Osteoblast (primary cell): ENCODE results near the gene C21orf91. TPM values are rescaled to one million over a fixed set of nuclear protein-coding genes. Genes with fewer than 3 reads are reported as not detected.

Source experiments
- DNase-seq: peaks from one replicate; pipeline ENCODE4 v3.0.0; 2011; ENCODE audit warnings: low spot score, mixed read lengths; ENCODE audit not compliant: insufficient read length; ENCODE audit errors: missing footprints
- H2AFZ ChIP-seq: 2 replicates; pipeline ENCODE4 v1.6.0; 2011; ENCODE audit warnings: mild to moderate bottlenecking, low read length
- H3K27ac ChIP-seq: 2 replicates; pipeline ENCODE4 v1.5.1; 2011; ENCODE audit warnings: mild to moderate bottlenecking, low read depth, low read length, moderate library complexity
- H3K27me3 ChIP-seq: 2 replicates; pipeline ENCODE4 v1.6.0; 2012; ENCODE audit warnings: mild to moderate bottlenecking, control low read depth, inconsistent platforms, low read length, moderate library complexity; ENCODE audit not compliant: insufficient read depth
- H3K36me3 ChIP-seq: 2 replicates; pipeline ENCODE4 v1.5.1; 2011; ENCODE audit warnings: mild to moderate bottlenecking, low read length, control low read depth, moderate library complexity; ENCODE audit not compliant: insufficient read depth
- H3K4me1 ChIP-seq: 2 replicates; pipeline ENCODE4 v1.5.1; 2011; ENCODE audit warnings: mild to moderate bottlenecking, low read length, control low read depth, moderate library complexity; ENCODE audit not compliant: insufficient read depth
- H3K4me2 ChIP-seq: 2 replicates; pipeline ENCODE4 v1.6.0; 2011; ENCODE audit warnings: mild to moderate bottlenecking, low read length; ENCODE audit not compliant: insufficient read depth
- H3K4me3 ChIP-seq: fragments of 200-600 bp; sonication (generic); 3 replicates; pipeline ENCODE4 v1.5.1; 2012; ENCODE audit warnings: mild to moderate bottlenecking, low read length, inconsistent platforms; ENCODE audit not compliant: insufficient read depth
- H3K79me2 ChIP-seq: 2 replicates; pipeline ENCODE4 v1.6.0; 2012; ENCODE audit warnings: mild to moderate bottlenecking, low read length, control low read depth, inconsistent platforms; ENCODE audit not compliant: insufficient read depth
- H3K9me3 ChIP-seq: 2 replicates; pipeline ENCODE4 v1.5.1; 2011; ENCODE audit warnings: low read depth, low read length, control low read depth
- H4K20me1 ChIP-seq: 2 replicates; pipeline ENCODE4 v1.6.0; 2012; ENCODE audit warnings: mild to moderate bottlenecking, low read length, control low read depth; ENCODE audit not compliant: insufficient read depth
- total RNA-seq: library from RNA; depleted of rRNA; stranded (reverse); fragments of >200 nt; gene quantifications from 2 replicates; pipeline ENCODE4 v1.2.3, GENCODE V29; 2012
- TF ChIP-seq, protein P1 (sequence below): IDR thresholded peaks from 2 replicates; pipeline ENCODE4 v1.5.1; 2011; ENCODE audit warnings: mild to moderate bottlenecking, low read depth, low read length, moderate library complexity; ENCODE audit errors: extremely low read depth

The C21orf91 gene
- total RNA-seq, 1 donor: 18.1 TPM

DNA sequence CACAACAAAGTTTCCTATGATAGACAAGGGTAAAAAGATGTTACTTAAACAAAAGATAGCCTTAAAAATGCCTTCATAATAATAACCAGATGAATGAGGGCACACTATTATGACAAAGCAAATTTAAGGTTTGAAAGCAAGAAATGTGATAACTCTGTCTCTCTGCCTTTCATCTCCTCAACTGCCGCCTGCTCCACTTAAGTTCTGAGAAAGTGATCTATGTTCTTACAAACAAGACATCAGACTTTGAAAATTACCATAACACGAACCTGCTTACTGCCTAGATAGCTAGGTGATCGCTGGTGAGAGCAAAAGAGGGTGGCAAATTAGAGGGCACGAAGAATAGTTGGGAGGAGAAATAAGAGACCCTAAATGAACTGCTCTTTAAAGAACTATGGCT is 13.2 kb downstream of the C21orf91 start:
- peaks cover 7% of the 10 kb centered on the region for H3K9me3 ChIP-seq
- no peak for DNase-seq
- peaks cover 8% of the 10 kb centered on the region for H3K4me1 ChIP-seq
- peaks cover 15% of the 10 kb centered on the region for H3K36me3 ChIP-seq
- H3K27ac ChIP-seq: no peak overlapping the region
- no peaks in the 10 kb centered on the region for H4K20me1 ChIP-seq
- TF ChIP-seq, protein P1, sequence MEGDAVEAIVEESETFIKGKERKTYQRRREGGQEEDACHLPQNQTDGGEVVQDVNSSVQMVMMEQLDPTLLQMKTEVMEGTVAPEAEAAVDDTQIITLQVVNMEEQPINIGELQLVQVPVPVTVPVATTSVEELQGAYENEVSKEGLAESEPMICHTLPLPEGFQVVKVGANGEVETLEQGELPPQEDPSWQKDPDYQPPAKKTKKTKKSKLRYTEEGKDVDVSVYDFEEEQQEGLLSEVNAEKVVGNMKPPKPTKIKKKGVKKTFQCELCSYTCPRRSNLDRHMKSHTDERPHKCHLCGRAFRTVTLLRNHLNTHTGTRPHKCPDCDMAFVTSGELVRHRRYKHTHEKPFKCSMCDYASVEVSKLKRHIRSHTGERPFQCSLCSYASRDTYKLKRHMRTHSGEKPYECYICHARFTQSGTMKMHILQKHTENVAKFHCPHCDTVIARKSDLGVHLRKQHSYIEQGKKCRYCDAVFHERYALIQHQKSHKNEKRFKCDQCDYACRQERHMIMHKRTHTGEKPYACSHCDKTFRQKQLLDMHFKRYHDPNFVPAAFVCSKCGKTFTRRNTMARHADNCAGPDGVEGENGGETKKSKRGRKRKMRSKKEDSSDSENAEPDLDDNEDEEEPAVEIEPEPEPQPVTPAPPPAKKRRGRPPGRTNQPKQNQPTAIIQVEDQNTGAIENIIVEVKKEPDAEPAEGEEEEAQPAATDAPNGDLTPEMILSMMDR: no peak
- H2AFZ ChIP-seq: peak overlapping the region; percentile 24
- no peaks in the 10 kb centered on the region for H3K79me2 ChIP-seq
- no peak overlapping the region for H3K4me2 ChIP-seq
- no peaks in the 10 kb centered on the region for H3K27me3 ChIP-seq
- no peak overlapping the region for H3K4me3 ChIP-seq

DNA sequence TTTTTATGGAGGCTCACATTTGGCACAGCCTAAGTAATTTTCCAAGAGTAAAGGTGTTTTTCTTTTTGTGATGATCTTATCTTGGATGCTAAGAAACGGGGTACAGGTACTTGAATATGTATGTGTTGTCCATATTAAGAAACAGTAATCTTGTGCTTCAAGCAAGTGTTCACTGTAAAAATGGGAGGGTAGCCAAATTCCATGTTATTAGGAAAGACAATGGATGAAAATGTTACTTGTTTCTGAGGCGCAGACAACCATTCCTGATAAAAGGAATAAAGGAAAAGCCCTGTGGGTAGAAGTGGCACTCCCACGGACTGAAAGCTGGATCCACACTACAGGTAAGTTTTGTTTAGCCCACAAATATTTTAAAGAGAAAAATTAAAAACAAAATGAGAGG is 15.6 kb downstream of the C21orf91 start:
- H3K4me2 ChIP-seq: no peak overlapping the region
- peaks cover 5% of the 10 kb centered on the region for H3K36me3 ChIP-seq
- no peak overlapping the region for H3K27ac ChIP-seq
- H3K4me1 ChIP-seq: peaks cover 8% of the 10 kb centered on the region
- peaks cover 3% of the 10 kb centered on the region for H3K79me2 ChIP-seq
- H3K9me3 ChIP-seq: peaks cover 7% of the 10 kb centered on the region
- no peak overlapping the region for H2AFZ ChIP-seq
- no peak overlapping the region for H3K4me3 ChIP-seq
- TF ChIP-seq, protein P1: no peak
- no peak for DNase-seq
- H3K27me3 ChIP-seq: no peaks in the 10 kb centered on the region
- H4K20me1 ChIP-seq: no peaks in the 10 kb centered on the region

DNA sequence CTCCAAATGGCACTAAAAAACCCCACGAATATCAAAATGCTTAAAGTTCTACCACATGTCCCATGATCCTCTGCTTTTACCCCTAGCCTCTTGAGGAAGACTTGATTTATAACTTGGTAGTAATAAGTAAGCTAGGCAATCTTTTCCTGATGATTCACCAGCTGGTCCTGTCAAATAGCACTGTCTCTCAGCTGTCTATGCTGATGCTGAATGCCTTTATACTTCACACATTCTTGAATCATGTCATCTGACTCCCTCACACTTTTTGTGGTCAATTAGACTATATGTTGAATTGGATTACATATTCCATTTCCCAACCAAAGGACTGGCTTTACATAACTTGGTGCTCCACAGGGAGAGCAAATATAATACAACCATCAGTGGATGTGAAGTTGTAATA is 16.6 kb downstream of the C21orf91 start:
- no peaks in the 10 kb centered on the region for H3K27me3 ChIP-seq

DNA sequence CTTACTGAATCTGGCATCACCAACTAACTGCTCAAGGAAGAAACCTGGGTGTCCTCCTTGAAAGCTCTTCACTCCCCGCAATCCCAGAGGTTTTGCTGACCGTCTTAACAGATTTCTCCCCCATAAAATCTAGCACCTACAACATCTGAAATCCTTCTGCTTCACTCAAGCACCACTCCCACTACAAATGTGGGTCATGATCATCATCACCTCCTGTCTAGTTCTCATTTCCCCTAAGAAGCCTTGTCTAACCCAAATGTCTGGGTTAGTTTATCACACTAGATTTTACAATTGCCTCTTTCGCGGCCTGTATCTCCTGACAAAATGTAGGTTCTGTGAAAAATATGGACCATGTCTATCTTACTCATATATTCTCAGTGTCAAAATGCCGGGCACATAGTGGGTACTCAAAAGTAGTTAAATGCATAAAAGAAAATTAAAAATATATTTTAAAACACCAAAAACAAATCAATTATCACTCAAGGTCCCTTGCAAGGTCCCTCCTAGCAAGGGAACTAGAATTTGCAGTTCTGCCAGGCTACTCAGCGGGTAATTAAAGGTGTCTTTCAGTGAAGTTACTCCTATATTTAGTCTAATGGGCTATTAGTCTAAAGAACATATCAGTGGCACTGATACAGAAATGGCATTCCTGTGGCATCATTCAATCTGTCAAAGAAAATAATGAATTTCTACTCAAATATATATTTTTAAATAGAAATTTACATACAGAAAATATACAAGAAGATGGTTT is 19.6 kb downstream of the C21orf91 start:
- Histone ChIP-seq H3K4me3 (no peak overlapping the region), H3K27ac (no peak overlapping the region), H3K27me3 (no peaks in the 10 kb centered on the region), H2AFZ (no peak overlapping the region), H3K9me3 (no peaks in the 10 kb centered on the region), H3K79me2 (peaks cover 3% of the 10 kb centered on the region), H3K4me1 (peaks cover 8% of the 10 kb centered on the region), H3K36me3 (no peaks in the 10 kb centered on the region), H4K20me1 (no peaks in the 10 kb centered on the region), H3K4me2 (no peak overlapping the region)
- TF ChIP-seq, protein P1: no peak
- no peak for DNase-seq

More for the DNA sequence above, 16.6 kb downstream of the C21orf91 start:
- Histone ChIP-seq H4K20me1 (no peaks in the 10 kb centered on the region), H3K79me2 (peaks cover 3% of the 10 kb centered on the region), H2AFZ (no peak overlapping the region), H3K4me3 (no peak overlapping the region), H3K27ac (no peak overlapping the region), H3K36me3 (no peaks in the 10 kb centered on the region), H3K4me1 (peaks cover 8% of the 10 kb centered on the region), H3K4me2 (no peak overlapping the region), H3K9me3 (no peaks in the 10 kb centered on the region)
- no peak for DNase-seq
- TF ChIP-seq, protein P1: no peak
